Measurements from ENCODE around the gene PXDN. TPM values are rescaled to one million over a fixed set of nuclear protein-coding genes. Genes with fewer than 3 reads are reported as not detected.
"Not testable (repeated sequence)": the region's sequence is repeated elsewhere in the genome, so short reads cannot be mapped to it uniquely, and the experiment has no call there.

The PXDN gene
- total and polyA plus RNA-seq, 10 of the 15 experiments (the other 5 are each of a cell fraction or from before 2014, with no cell fraction given) = 0.12 to 0.69 (median 0.23) TPM; not detected in 5

DNA sequence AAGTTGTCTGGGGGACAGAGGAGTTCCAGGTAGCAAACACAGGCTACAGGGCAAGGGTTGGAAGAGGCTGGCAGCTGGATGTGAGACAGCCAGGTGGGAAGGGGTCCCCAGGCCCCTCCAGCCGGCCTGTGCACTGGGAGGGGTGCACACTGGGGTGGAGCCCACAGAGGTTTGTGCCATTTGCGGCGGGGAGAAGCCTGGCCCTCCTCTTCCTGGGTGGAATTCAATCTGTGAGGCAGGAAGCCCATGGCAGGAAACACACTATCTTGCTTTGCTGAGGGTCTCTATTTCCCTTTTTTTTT is 63.3 kb downstream of the PXDN start (continued):
- TF ChIP-seq BACH1 (IDR thresholded peaks at IDR 0.05; ENCODE audit: borderline replicate concordance) = no peak

DNA sequence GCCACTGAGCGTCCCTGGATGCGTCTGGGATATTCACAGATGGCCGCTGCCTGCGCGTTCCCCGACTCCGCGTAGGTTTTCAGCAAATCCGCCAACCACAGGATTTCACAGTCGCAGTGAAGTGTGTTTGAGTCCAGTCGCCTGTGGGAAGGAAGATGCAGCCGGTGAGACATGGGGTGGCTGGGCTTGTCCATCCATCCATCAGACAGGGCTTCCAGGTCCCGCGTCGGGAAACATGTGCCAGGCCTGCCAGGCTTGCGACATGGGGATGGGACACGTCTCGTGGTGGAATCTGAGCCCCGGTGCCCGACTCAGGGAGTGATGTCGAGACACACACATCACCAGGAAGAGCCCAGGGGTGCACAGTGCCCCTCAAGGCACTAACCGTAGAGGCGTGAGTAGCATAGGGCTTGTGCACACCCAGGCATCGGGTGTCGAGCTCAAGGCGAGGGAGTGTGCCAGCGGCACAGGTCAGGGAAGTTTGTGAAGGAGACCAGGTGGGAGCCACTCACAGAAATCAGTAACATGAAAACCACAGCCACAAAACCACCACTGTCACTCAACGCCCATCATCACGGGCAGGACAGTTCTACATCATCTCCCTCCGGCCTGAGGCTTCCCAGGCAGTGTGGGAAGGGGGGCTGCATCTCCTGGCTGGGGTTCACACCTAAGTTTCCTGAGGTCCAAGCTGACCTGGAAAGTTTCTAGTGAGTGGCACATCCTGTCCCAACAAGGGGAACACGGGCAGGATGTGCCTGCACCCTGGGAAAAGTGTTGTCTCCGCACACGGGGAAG is 63.9 kb downstream of the PXDN start:
- 64% methylated on average over 26 of the region's 33 CpGs for WGBS (ENCODE audit: insufficient coverage, insufficient replicate concordance, low lambda C conversion rate, missing lambda C conversion rate)
- ChIA-PET SMC1A (ENCODE audit: uncharacterized antibody, unreplicated experiment) (no interaction called here), POLR2A (no interaction called here), RAD21 (ENCODE audit: unreplicated experiment) (no interaction called here), CTCF (no interaction called here)
- H3K36me3 ChIP-seq (ENCODE audit: control insufficient read depth in 2 of 2, insufficient read depth in 2 of 2, low read length in 1 of 2) = no peaks in the 10 kb centered on the region
- in situ Hi-C loops (cut with MboI) = no loop called here
- H3K4me1 ChIP-seq (ENCODE audit: control insufficient read depth, insufficient read depth, low read length) = no peaks in the 10 kb centered on the region
- H3K4me3 ChIP-seq = no peak overlapping the region
- H3K79me2 ChIP-seq (ENCODE audit: control insufficient read depth, insufficient read depth, low read length) = no peaks in the 10 kb centered on the region
- TF ChIP-seq ZNF24 (IDR thresholded peaks at IDR 0.05) (no peak), BHLHE40 (IDR thresholded peaks at IDR 0.05; ENCODE audit: borderline replicate concordance in 1 of 2, low read depth in 2 of 2, low read length in 1 of 2) (no peak)
- H2AFZ ChIP-seq (ENCODE audit: control insufficient read depth, low read depth, low read length) = no peak overlapping the region
- no TSS peak for BruUV-seq (replicated peaks)
- H3K27me3 ChIP-seq (replicated peaks in 1 of 2; ENCODE audit: control insufficient read depth in 2 of 2, insufficient read depth in 2 of 2, low read length in 1 of 2) = no peaks in the 10 kb centered on the region
- H3K9ac ChIP-seq (ENCODE audit: control insufficient read depth, insufficient read depth, low read length) = no peak overlapping the region
- H3K4me2 ChIP-seq (ENCODE audit: control insufficient read depth, insufficient read depth) = no peak overlapping the region
- DNase-seq (ENCODE audit: low read depth, low spot score) (no peak), FAIRE-seq (no peak), ATAC-seq (no peak)
- intact Hi-C loops (cut with micrococcal nuclease; ENCODE audit: unreplicated experiment) = no loop called here
- no peaks in the 10 kb centered on the region for H4K20me1 ChIP-seq (ENCODE audit: control insufficient read depth, insufficient read depth)
- H3K9me3 ChIP-seq (replicated peaks; ENCODE audit: control insufficient read depth, insufficient read depth, low read length) = no peaks in the 10 kb centered on the region; the same call in 2 of the 3 replicates
- H3K27ac ChIP-seq (ENCODE audit: control insufficient read depth, insufficient read depth) = no peak overlapping the region

DNA sequence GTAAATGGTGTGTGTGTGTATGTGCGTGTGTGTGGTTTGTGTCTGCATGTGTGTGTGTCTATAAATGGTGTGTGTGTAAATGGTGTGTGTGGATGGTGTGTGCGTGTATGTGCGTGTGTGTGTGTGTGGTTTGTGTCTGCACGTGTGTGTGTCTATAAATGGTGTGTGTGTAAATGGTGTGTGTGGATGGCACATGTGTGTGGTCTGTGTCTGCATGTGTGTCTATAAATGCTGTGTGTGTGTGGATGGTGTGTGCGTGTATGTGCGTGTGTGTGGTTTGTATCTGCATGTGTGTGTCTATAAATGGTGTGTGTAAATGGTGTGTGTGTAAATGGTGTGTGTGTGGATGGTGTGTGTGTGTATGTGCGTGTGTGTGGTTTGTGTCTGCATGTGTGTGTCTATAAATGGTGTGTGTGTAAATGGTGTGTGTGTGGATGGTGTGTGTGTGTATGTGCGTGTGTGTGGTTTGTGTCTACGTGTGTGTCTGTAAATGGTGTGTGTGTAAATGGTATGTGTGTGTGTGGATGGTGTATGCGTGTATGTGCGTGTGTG is 64.8 kb downstream of the PXDN start:
- 80% methylated on average over 11 of the region's 11 CpGs for WGBS (ENCODE audit: insufficient coverage, insufficient replicate concordance, low lambda C conversion rate, missing lambda C conversion rate)
- BruUV-seq (replicated peaks); in situ Hi-C loops (cut with MboI); H3K4me2 ChIP-seq (ENCODE audit: control insufficient read depth, insufficient read depth); H3K27me3 ChIP-seq (replicated peaks in 1 of 2; ENCODE audit: control insufficient read depth in 2 of 2, insufficient read depth in 2 of 2, low read length in 1 of 2); H3K27ac ChIP-seq (ENCODE audit: control insufficient read depth, insufficient read depth); H2AFZ ChIP-seq (ENCODE audit: control insufficient read depth, low read depth, low read length); FAIRE-seq; H3K4me3 ChIP-seq; H3K9me3 ChIP-seq (replicated peaks; ENCODE audit: control insufficient read depth, insufficient read depth, low read length); RAD21 ChIA-PET (ENCODE audit: unreplicated experiment); SMC1A ChIA-PET (ENCODE audit: uncharacterized antibody, unreplicated experiment); DNase-seq (ENCODE audit: low read depth, low spot score); H3K9ac ChIP-seq (ENCODE audit: control insufficient read depth, insufficient read depth, low read length); POLR2A ChIA-PET; H3K79me2 ChIP-seq (ENCODE audit: control insufficient read depth, insufficient read depth, low read length); intact Hi-C loops (cut with micrococcal nuclease; ENCODE audit: unreplicated experiment); ATAC-seq; H3K4me1 ChIP-seq (ENCODE audit: control insufficient read depth, insufficient read depth, low read length); H3K36me3 ChIP-seq (ENCODE audit: control insufficient read depth in 2 of 2, insufficient read depth in 2 of 2, low read length in 1 of 2); H4K20me1 ChIP-seq (ENCODE audit: control insufficient read depth, insufficient read depth); CTCF ChIA-PET: not testable (repeated sequence)

DNA sequence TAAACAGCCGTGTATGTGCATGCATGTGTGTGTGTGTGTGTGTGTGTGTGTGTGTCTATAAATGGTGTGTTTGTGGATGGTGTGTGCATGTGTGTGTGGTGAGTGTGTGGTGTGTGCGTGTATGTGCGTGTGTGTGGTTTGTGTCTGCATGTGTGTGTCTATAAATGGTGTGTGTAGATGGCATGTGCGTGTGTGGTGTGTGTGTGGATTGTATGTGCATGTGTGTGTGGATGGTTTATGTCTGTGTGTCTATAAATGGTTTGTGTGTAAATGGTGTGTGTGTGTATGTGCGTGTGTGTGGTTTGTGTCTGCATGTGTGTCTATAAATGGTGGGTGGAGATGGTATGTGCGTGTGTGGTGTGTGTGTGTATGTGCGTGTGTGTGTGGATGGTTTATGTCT is 65.2 kb downstream of the PXDN start:
- H3K36me3 ChIP-seq (ENCODE audit: control insufficient read depth in 2 of 2, insufficient read depth in 2 of 2, low read length in 1 of 2); DNase-seq (ENCODE audit: low read depth, low spot score); H3K9me3 ChIP-seq (replicated peaks; ENCODE audit: control insufficient read depth, insufficient read depth, low read length); H4K20me1 ChIP-seq (ENCODE audit: control insufficient read depth, insufficient read depth); RAD21 ChIA-PET (ENCODE audit: unreplicated experiment); SMC1A ChIA-PET (ENCODE audit: uncharacterized antibody, unreplicated experiment); BruUV-seq (replicated peaks); intact Hi-C loops (cut with micrococcal nuclease; ENCODE audit: unreplicated experiment); H3K4me2 ChIP-seq (ENCODE audit: control insufficient read depth, insufficient read depth); H3K27me3 ChIP-seq (replicated peaks in 1 of 2; ENCODE audit: control insufficient read depth in 2 of 2, insufficient read depth in 2 of 2, low read length in 1 of 2); FAIRE-seq; H3K4me1 ChIP-seq (ENCODE audit: control insufficient read depth, insufficient read depth, low read length); H3K27ac ChIP-seq (ENCODE audit: control insufficient read depth, insufficient read depth); H3K9ac ChIP-seq (ENCODE audit: control insufficient read depth, insufficient read depth, low read length); in situ Hi-C loops (cut with MboI); POLR2A ChIA-PET; H2AFZ ChIP-seq (ENCODE audit: control insufficient read depth, low read depth, low read length); H3K4me3 ChIP-seq; H3K79me2 ChIP-seq (ENCODE audit: control insufficient read depth, insufficient read depth, low read length); CTCF ChIA-PET; ATAC-seq: not testable (repeated sequence)
- WGBS (ENCODE audit: insufficient coverage, insufficient replicate concordance, low lambda C conversion rate, missing lambda C conversion rate) = 55% methylated on average over 7 of the region's 7 CpGs

Data from GM12878 (cell line).